Uterus (tissue), 4 donors: Measurements from ENCODE around the gene SRBD1. TPM values are rescaled to one million over a fixed set of nuclear protein-coding genes. Genes with fewer than 3 reads are reported as not detected.

Experiments used
- DNase-seq, 2 donors: peaks; one replicate each; pipeline ENCODE4 v3.0.0-alpha.2; 2019 to 2020
- H3K27ac ChIP-seq, 2 donors: fragments of 200-600 bp; sonication (generic); 1 replicate in 1 of 2; 2 replicates in 1 of 2; pipeline ENCODE4 v1.5.1; 2016 to 2018
- H3K27me3 ChIP-seq, 2 donors: fragments of 200-600 bp; sonication (generic); one replicate each; pipeline ENCODE4 v1.5.1; 2018 to 2019; ENCODE audit warnings: control low read depth in 1 of 2
- H3K36me3 ChIP-seq, 2 donors: fragments of 200-600 bp; sonication (generic); one replicate each; pipeline ENCODE4 v1.5.1; 2019; ENCODE audit warnings: control low read depth in 1 of 2
- H3K4me1 ChIP-seq, 2 donors: fragments of 200-600 bp; sonication (generic); one replicate each; pipeline ENCODE4 v1.5.1; 2018 to 2019; ENCODE audit warnings: control low read depth in 1 of 2
- H3K4me3 ChIP-seq, 2 donors: fragments of 200-600 bp; sonication (generic); 1 replicate in 1 of 2; 2 replicates in 1 of 2; pipeline ENCODE4 v1.5.1; 2018 to 2019; ENCODE audit warnings: mild to moderate bottlenecking in 1 of 2
- H3K9me3 ChIP-seq, 2 donors: fragments of 200-600 bp; sonication (generic); one replicate each; pipeline ENCODE4 v1.5.1; 2019; ENCODE audit warnings: control low read depth in 1 of 2
- CTCF ChIP-seq, 4 experiments: fragments of 200-600 bp in 2 of 4; fragments of 450-650 bp in 2 of 4; sonication (generic) in 2 of 4; IDR thresholded peaks; one replicate each; pipeline ENCODE4 v1.5.1; 2016 to 2019; ENCODE audit warnings: antibody characterized with exemption in 4 of 4, mild to moderate bottlenecking in 2 of 4, moderate library complexity in 1 of 4
- POLR2A ChIP-seq, 2 donors: fragments of 450-650 bp; IDR thresholded peaks; one replicate each; pipeline ENCODE4 v1.6.1; 2016; ENCODE audit warnings: antibody characterized with exemption in 2 of 2, mild to moderate bottlenecking in 1 of 2, moderate library complexity in 1 of 2
- intact Hi-C: fragments of 100-400 bp; cut with DNase I; formaldehyde crosslinking; loops from one replicate; pipeline ENCODE4 v1.15.1; 2023; ENCODE audit warnings: low total_unique reads
- total RNA-seq, 4 donors: library from RNA; depleted of rRNA in 3 of 4; stranded (reverse); fragments of >200 nt in 3 of 4; gene quantifications; one replicate each; pipeline versions ENCODE4 v1.1.0 to v1.2.4, GENCODE V29; 2014 to 2023
- donor health status: DM: yes; HTN: yes; CAD: no.

Gene SRBD1
- total RNA-seq, 4 donors from 2014 or later, result 13.1 to 65.8 (median 34.0) TPM

DNA sequence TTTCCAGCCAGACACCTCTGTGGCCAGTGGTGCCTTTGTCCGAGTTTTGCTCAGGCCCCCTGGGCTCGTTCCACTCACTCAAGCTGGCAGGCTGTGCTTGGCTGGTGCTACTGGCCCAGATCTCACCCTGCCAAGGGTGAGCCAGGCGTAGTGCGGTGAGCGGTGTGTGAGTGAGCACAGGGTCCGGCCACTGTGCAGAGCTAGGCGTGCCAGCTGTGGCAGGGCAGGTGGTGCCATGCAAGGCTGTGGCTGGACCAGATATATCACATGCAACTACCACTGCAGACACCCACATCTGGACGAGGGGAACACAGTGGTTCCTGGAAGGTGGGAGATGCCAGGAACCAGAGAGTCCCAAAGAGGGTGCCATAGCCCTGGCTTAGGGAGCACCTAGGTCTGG, 70.1 kb downstream of the SRBD1 start:
- Histone ChIP-seq H3K27ac (no peak overlapping the region), H3K36me3 (no peaks in the 10 kb centered on the region), H3K9me3 (no peaks in the 10 kb centered on the region), H3K4me1 (no peaks in the 10 kb centered on the region), H3K4me3 (no peak overlapping the region), H3K27me3 (no peaks in the 10 kb centered on the region)
- no peak for DNase-seq
- intact Hi-C loops, result no loop called here
- no peak for TF ChIP-seq CTCF (IDR thresholded peaks at IDR 0.05)
- no peak for TF ChIP-seq POLR2A (IDR thresholded peaks at IDR 0.05)

GRCh38 chr2:45533771-45534170, 77.3 kb downstream of the SRBD1 start:
- no peak overlapping the region for H3K4me3 ChIP-seq
- intact Hi-C loops, result no loop called here
- H3K36me3 ChIP-seq, result no peaks in the 10 kb centered on the region
- H3K27me3 ChIP-seq, result no peaks in the 10 kb centered on the region
- no peak for DNase-seq
- H3K27ac ChIP-seq, result no peak overlapping the region
- no peaks in the 10 kb centered on the region for H3K4me1 ChIP-seq
- no peaks in the 10 kb centered on the region for H3K9me3 ChIP-seq
- TF ChIP-seq CTCF (IDR thresholded peaks at IDR 0.05), result no peak
- no peak for TF ChIP-seq POLR2A (IDR thresholded peaks at IDR 0.05)

DNA sequence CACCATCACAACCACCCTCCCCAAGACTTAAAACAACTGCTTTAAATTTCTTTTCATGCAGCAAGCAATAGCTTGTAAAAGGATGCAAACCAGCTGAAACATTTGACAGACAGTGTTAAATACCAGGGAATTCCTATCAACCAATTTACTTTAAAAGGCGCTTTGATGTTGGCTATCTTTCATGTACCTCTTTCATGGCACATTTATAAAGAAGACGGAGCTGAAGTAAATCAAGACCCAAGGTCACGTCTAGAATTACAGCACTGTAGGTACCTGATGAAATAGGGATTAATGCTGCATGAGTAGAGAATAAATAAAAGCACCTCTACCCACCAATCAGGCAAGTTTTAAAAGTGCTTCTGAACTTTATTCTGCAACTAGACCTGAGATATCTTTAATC, 78.9 kb downstream of the SRBD1 start:
- TF ChIP-seq POLR2A (IDR thresholded peaks at IDR 0.05) (no peak), CTCF (IDR thresholded peaks at IDR 0.05) (no peak)
- intact Hi-C loops, result no loop called here

DNA sequence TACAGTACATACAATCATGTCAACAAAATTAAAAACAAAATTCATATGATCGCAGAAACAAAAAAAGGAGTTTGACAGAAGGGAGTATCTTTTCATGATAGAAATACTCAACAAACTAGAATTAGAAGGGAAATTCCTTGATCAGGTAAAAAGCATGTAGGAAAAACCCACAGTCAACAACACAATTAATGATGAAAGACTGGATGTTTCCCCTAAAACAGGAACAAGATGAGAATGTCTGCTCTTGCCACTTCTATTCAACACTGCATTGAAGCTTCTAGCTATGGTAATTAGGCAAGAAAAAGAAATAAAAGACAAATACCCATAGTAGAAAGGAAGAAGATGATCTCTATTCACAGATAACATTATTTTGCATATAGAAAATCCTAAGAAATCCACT, 87.1 kb downstream of the SRBD1 start:
- no peaks in the 10 kb centered on the region for H3K27me3 ChIP-seq
- no peak overlapping the region for H3K27ac ChIP-seq
- TF ChIP-seq CTCF (IDR thresholded peaks at IDR 0.05), result no peak
- no peak for TF ChIP-seq POLR2A (IDR thresholded peaks at IDR 0.05)
- DNase-seq, result no peak
- H3K36me3 ChIP-seq, result no peaks in the 10 kb centered on the region
- intact Hi-C loops, result no loop called here
- H3K9me3 ChIP-seq, result peaks cover 0 to 7% of the 10 kb centered on the region in 2 donors
- no peak overlapping the region for H3K4me3 ChIP-seq
- H3K4me1 ChIP-seq, result no peaks in the 10 kb centered on the region

More for the DNA sequence above, 78.9 kb downstream of the SRBD1 start:
- Histone ChIP-seq H3K27me3 (no peaks in the 10 kb centered on the region), H3K27ac (no peak overlapping the region), H3K4me3 (no peak overlapping the region), H3K9me3 (no peaks in the 10 kb centered on the region), H3K36me3 (no peaks in the 10 kb centered on the region), H3K4me1 (no peaks in the 10 kb centered on the region)
- no peak for DNase-seq

DNA sequence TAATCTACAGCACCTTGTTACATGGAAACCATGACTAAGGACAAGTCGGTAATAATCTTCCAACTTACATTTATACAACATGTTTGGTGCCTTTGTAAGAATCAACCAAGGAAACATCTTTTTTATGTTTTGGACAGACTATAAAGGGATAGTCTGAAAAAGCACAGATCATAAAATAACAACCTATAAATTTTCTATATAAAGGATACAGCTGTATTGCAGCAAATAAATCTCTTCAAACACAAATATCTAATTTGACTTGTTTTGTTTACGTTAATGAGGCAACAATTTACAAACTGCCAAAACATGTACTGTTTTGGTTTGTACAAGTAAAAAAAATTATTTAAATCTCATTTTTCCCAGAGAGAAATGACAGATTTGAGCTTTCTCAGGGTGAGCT, 92.5 kb downstream of the SRBD1 start:
- H3K27me3 ChIP-seq, result no peaks in the 10 kb centered on the region
- DNase-seq, result no peak
- H3K27ac ChIP-seq, result no peak overlapping the region
- TF ChIP-seq CTCF (IDR thresholded peaks at IDR 0.05) (no peak), POLR2A (IDR thresholded peaks at IDR 0.05) (no peak)
- H3K9me3 ChIP-seq, result no peaks in the 10 kb centered on the region
- no peaks in the 10 kb centered on the region for H3K4me1 ChIP-seq
- no peaks in the 10 kb centered on the region for H3K36me3 ChIP-seq
- H3K4me3 ChIP-seq, result no peak overlapping the region
- intact Hi-C loops, result no loop called here
